Measurements from ENCODE around the gene NDST1. TPM values are rescaled to one million over a fixed set of nuclear protein-coding genes. Genes with fewer than 3 reads are reported as not detected.

Gene NDST1
- total RNA-seq, 1 donor from 2014 or later, result 423 TPM

DNA sequence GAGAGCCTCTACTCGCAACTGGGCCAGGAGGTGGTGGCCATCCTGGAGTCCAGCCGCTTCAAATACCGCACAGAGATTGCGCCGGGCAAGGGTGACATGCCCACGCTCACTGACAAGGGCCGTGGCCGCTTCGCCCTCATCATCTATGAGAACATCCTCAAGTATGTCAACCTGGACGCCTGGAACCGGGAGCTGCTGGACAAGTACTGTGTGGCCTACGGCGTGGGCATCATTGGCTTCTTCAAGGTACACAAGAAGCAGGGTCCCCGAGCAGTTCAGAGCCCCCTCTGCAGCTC is 13.5 kb downstream of the NDST1 start:
- no peak for DNase-seq (ENCODE audit: extremely low read depth, low read depth, low spot score)

DNA sequence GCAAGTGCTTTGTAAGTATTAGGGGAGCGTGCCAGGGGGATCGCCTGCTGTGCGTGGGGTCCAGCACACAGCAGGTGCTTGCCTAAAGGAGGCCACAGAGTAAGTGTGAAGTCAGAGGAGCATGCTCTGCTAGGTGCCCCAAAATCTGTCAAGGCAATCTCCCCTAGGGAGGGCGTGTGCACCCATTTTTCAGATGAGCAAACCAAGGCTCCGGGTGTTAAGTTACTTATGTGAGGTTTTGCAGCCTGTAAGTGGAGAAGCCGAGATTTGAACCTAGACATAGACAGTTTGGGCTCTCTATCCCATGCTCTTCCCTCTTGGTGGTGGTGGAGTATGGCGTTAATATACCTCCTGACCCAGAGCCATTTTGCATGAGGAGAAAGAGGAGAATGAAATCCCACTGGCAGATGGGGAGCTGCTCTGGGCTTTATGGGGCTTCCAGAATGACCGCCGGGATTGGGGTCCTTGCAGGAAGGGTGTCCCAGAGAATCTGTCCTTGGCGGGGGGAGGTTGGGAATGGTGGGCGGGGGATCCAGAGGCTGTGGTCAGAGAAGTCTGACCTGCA is 14.1 kb downstream of the NDST1 start:
- DNase-seq (ENCODE audit: extremely low read depth, low read depth, low spot score), result no peak

DNA sequence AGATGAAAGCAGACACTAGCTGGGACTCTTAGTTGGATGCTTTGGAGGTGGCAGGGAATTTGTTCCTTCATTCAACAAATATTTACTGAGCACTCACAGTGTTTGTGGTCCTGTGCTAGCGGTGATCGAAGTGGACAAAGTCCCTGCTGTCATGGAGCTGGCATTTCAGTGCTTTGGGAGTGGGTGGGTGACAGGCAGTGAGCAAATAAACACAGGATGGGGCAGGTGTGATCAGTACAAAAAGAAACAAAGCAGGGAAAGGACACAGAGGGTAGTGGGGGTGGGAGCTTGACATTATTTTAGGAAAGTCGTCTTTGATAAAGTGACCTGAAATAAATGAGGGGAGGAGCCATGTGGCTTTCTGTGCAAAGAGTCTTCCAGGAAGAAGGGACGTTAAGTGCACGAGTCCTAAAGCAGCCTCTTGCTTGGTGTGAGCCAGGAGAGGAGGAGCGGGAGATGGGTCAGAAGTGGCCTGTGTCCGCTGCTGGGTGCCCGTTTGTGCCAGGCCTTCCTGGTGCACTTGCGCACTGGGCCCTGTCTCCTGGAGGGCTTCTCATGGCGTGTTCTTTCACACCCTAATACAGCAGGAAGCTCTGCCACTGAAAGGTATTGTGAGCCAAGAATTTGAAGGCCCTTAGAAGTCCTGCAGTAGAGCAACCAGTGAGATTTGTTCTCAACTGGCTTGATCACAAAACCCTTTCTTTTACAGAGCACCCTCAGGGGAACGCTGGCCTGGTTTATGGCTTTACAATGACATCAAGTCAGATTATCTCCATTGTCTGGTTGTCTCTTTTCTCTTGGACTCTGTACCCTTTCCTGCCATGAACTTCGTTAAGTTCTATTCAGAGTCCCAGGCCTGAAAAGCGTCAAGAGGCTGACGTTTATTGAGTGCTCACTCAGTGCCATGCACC is 14.8 kb downstream of the NDST1 start:
- no peak for DNase-seq (ENCODE audit: extremely low read depth, low read depth, low spot score)

DNA sequence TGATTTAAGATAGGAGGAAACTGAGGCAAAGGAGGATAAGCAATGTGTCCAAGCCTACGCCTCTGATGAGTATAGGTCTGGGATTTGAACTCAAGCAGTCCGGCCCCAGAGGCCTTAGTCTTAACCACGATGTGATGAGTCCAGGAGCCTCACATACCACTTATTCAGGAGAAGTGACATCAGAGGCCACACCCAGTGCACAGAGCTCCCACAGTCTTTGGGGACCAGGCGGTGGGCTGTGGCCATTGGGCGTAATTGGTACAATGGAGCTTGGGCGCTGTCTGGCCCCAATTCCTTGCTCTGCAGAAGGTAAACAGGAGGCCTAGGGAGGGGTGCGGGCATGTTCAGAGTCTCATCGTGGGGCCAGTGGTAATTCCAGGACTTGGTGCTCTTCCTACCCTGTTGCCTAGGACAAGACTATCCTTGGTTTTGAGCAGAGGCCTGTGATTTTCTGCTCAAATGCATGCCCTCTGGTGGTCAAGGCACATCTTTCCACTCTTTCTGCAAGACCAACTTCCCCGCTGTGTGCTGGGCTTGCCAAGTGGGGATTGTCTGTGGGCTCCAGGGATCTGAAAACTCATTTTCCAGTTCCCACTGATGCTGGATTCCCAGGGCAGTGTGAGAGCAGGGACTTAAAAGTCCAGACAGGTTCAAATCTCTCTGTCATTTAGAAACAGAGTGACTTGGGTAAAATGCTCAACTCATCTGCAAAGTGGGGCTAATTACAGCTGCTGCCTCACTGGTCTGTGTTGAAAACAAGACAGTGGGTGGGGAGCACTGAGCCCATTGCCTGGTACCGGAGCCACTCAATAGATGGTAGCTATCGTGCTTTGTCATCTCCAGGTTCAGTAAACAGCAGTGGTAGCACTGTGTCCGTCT is 15.8 kb downstream of the NDST1 start:
- no peak for DNase-seq (ENCODE audit: extremely low read depth, low read depth, low spot score)

DNA sequence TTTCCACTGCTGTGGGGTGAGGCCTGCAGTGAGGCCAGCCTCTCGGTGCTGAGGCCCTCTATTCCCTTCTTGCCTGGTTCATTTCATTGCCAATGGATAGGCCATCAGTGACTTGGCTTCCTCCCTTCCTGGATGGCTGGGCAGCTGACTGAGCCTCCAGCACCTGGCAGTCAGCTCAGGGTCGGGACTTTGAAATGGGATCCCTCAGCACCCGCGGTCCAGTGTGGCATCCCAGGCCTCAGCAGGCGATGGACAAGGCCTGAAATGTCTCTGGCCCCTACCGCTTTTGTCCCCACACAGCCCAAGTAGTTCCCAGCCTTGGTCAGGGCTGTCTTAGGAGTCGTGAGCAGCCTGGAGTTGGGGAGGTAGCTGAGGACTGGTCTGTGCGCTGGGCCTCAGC is 17.2 kb downstream of the NDST1 start:
- no peak for DNase-seq (ENCODE audit: extremely low read depth, low read depth, low spot score)

DNA sequence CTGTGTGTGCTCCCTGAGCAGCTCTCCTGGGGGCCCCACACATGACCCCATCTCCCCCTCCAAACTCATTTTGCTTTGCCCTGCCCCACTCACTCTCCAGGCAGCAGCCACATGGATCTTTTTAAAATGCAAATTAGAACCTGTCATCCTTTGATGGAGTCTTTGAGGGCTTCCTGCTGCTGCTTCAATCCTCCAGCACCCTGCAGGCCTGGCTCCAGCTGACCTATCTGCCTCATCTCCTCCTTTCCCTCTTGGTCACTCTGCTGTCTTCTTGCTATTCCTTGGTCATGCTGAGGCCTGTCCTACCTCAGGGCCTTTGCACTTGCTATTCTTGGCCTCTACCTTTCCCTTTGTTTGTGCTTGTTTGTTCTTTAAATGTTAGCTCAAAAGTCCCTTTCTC is 17.9 kb downstream of the NDST1 start:
- DNase-seq (ENCODE audit: extremely low read depth, low read depth, low spot score), result no peak

DNA sequence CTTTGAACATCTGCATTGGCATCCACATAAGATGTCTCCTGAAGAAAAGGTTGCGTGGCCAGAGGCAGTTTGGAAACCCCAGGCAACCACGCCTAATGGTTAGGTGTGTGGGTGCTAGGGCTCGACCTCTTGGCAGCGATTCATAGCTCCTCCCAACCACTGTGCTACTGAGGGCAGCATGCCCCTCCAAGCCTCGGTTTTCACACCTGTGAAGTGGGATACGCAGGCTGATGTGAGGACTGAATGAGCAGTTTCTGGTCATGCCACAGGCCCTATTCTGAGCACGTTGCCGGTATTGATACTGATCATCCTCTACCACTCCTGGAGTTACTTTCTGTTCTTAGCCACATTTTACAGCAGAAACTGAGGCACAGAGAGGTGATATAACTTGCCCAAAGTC is 19.1 kb downstream of the NDST1 start:
- no peak for DNase-seq (ENCODE audit: extremely low read depth, low read depth, low spot score)

DNA sequence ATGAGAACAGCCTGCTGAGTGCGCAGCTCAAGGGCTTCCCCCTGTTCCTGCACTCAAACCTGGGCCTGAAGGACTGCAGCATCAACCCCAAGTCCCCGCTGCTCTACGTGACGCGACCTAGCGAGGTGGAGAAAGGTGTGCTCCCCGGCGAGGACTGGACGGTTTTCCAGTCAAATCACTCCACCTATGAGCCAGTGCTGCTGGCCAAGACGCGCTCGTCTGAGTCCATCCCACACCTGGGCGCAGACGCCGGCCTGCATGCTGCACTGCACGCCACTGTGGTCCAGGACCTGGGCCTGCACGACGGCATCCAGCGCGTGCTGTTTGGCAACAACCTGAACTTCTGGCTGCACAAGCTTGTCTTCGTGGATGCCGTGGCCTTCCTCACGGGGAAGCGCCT is 19.9 kb downstream of the NDST1 start:
- DNase-seq (ENCODE audit: extremely low read depth, low read depth, low spot score), result no peak

DNA sequence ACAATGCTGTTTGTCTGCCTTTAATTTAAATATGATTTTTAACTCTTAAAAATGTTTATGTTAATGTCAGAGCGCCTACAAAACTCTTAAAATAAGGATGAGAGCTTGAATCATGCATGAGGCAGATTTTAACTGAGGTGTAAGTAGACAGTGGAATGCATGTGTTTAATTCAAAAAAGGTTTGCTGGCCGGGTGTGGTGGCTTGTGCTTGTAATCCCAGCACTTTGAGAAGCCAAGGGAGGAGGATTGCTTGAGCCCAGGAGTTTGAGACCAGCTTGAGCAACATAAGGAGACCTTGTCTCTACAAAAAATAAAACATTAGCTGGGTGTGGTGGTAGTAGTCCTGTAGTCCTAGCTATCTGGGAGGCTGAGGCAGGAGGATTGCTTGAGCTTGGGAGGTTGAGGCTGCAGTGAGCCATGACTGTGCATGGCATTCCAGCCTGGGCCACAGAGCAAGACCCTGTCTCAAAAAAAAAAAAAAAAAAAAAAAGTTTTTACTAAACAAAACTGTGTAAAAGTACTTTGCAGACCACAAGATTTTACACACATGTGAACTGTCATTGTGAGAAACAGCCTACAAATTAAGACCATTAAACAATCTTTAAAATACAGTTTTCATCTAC is 21.1 kb downstream of the NDST1 start:
- no peak for DNase-seq (ENCODE audit: extremely low read depth, low read depth, low spot score)

DNA sequence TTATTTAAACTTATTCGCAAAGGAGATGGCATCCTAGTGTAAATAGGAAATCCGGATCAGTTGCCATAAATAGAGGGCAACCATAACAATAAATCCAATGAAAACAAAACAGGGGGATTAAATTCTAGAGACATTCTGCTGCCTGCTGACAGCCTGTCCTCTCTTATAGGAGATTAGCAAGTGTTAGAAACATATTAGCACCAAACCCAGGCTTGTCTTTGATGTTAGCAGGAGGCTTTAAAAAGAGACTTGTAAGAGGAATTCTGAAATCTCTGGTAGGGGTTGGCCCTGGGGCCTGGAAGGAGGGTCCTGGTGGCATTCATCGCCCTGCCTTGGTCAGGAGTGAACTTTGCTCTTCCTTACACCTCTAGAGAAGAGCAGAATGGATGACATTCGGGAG is 21.6 kb downstream of the NDST1 start:
- DNase-seq (ENCODE audit: extremely low read depth, low read depth, low spot score), result no peak

DNA sequence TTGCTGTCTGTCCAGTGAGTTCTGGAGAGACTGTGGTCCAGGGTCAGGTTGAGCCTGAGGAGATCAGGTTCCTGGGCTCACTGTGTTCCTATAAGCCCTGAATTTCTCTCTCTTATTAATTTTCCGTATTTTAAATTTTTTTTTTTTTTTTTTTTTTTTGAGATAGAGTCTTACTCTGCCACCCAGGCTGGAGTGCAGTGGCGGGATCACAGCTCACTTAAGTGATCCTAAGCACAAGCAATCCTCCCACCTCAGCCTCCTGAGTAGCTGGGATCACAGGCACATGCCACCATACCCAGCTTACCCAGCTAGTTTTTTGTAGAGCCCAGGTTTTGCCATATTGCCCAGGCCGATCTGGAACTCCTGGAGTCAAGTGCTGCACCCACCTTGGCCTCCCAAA is 22.5 kb downstream of the NDST1 start:
- DNase-seq (ENCODE audit: extremely low read depth, low read depth, low spot score), result no peak

DNA sequence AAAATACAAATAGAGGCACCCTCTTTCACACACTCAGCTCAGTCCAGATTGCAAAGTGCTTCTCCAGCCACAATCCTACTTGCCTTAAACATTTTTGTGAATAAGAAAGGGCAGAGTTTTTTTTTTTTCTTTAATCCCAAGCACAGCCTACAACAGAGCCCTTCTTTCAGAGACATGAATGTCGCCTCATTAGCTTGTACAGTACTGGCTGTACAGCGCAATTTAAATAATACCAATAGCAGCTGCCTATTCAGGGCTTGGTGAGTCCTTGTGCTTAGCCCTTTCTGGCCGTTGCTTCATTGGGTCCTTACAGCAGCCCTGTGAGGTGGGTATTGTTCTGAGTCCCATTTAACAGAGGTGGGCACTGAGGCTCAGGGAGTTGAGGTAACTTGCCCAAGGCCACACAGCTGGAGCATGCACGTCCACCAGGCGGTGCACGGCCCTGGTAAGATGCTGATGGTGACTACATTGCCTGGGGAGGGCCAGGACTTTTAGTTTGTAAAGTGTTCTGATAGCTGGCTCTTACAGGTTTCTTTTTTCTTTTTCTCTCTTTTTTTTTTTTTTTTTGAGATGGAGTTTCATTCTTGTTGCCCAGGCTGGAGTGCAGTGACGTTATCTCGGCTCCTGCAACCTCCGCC is 23.1 kb downstream of the NDST1 start:
- no peak for DNase-seq (ENCODE audit: extremely low read depth, low read depth, low spot score)

DNA sequence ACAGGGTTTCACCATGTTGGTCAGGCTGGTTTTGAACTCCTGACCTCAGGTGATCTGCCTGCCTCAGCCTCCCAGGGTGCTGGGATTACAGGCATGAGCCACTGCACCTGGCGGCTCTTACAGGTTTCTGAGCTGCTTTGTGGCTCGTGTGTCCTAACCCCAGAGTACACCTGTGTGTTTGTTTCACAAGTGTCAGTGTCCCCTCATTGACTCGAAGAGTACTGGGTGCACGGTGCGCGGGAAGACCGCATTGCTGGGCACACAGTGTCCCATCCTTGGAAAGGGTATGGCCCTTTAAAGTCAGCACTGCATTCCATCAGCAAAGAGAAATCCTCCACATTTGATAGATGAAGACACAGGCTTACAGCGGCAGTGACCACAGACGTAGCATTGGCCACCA is 23.8 kb downstream of the NDST1 start:
- DNase-seq (ENCODE audit: extremely low read depth, low read depth, low spot score), result no peak

DNA sequence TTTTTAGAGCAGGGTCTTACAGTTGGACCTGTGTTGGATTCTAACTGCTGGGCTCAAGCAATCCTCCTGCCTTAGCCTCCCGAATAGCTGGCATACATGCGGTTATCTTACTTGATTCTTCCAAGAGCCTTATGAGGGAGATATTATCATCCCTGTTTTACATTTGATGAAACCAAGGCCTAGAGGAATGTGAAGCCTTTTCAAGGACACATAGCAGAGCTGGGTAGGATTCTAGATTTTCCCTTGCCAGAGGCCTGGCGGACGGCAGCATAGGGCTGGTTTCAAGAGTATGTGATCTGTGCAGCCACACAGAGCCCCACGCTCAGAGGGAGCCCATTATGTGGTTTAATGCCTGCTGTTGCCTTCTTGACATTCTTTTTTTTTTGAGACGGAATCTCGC is 24.2 kb downstream of the NDST1 start:
- no peak for DNase-seq (ENCODE audit: extremely low read depth, low read depth, low spot score)

DNA sequence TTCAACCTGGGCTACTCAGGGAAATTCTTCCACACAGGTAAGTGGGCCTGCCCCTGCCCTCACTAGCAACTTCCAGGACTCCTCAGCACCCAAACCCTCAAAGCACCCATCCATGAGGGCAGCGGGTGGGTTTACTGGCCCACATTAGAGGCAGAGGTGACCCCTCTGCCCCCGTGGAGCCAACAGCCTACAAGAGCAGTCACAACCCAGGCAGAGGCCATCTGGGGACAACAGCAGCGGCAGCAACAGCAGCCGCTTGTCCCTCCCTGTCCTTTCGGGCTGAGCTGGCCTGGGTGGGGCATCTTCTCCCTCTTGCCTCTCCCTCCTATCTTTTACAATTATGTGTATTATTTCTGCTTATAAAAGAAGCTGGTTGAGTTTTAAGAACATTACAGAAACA is 25.1 kb downstream of the NDST1 start:
- no peak for DNase-seq (ENCODE audit: extremely low read depth, low read depth, low spot score)

DNA sequence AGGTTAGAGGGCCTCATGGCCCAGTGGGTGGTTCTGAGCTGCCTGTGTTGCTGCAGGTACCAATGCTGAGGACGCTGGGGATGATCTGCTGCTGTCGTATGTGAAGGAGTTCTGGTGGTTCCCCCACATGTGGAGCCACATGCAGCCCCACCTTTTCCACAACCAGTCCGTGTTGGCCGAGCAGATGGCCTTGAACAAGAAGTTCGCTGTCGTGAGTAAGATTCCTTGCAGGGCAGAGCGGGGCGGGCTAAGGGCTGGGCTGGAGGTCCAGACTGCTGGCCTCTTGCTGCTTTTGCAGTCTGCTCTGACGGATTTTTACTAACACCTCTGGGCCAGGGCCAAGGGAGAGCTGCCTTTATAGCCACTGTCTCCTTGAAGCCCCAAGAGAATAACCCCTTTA is 26.9 kb downstream of the NDST1 start:
- DNase-seq (ENCODE audit: extremely low read depth, low read depth, low spot score), result no peak

DNA sequence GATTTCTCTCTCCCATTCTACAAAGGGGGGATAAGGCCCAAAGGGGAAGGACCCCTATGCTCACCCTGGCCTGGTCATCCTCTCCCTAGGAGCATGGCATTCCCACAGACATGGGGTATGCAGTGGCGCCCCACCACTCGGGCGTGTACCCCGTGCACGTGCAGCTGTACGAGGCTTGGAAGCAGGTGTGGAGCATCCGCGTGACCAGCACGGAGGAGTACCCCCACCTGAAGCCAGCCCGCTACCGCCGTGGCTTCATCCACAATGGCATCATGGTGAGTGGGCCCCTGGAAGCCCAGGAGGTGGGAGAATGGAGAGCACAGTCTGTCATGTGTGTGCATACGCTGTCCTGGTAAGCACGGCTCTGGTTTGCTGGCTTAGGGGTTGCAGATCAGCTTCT is 27.7 kb downstream of the NDST1 start:
- DNase-seq (ENCODE audit: extremely low read depth, low read depth, low spot score), result no peak

DNA sequence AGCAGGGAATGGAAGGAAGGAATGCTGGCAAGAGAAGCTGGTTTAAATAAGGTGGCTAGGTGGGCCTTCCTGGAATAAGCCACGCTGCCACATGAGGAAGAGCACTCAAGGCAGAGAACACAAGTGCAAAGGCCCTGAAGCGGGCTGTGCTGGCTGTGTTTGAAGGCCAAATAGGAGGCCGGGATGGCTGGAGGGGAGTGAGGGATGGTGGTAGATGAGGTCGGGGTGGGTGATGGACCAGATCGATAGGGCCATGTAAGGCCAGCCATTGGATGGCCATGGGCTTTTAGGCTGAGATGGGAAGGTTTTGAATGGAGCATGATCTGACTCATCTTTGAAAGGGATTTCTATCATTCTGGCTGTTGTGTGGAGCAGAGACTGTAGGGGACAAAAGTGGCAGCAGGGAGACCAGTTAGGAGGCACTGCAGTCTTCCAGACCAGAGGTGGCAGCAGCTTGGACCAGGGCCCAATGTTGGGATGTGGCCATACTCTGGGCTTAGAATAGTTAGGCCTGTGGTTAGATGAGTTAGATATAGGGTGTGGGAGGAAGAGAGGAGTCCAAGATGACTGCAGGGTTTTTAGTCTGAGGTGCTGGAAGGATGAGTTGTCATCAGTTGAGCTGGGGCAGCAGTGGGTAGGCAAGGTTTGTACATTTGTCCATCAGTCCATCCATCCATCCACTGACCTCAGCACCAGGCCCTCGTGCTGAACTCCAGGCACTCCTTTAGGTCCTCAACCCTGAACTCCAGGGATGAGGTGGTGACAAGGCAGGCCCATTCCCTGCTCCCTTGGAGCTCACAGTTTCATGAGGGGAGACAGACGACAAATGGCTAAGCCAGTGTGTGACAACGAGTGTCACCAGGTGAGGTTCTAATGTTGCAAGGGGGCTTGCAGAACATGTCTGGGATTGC is 30.3 kb downstream of the NDST1 start:
- DNase-seq (ENCODE audit: extremely low read depth, low read depth, low spot score), result no peak

DNA sequence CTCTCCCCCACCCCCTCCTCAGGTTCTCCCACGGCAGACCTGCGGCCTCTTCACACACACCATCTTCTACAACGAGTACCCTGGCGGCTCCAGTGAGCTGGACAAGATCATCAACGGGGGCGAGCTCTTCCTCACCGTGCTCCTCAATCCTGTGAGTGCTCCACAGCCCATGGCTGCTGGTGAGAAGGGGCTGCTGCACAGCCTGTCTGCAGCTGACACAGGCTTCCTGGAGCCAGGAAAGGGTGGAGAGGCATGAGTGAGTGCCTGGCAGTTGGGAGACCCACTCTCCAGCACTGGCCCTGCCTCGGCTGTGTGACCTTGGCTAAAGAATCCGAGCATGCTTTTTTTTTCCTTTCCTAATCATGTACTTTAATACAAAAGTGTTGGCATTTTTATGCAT is 31.3 kb downstream of the NDST1 start:
- DNase-seq (ENCODE audit: extremely low read depth, low read depth, low spot score), result no peak

DNA sequence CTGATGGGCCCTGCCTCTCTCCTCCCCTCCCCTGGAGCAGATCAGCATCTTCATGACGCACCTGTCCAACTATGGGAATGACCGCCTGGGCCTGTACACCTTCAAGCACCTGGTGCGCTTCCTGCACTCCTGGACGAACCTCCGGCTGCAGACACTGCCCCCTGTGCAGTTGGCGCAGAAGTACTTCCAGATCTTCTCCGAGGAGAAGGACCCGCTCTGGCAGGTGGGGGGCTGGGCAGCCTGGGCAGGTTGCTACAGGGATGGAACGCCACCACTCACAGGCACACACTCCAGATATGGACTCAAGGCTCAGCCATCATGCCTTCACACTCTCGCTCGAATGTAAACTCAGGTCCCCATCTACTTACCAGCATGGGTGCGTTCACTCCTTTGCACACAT is 32.1 kb downstream of the NDST1 start:
- DNase-seq (ENCODE audit: extremely low read depth, low read depth, low spot score), result no peak

All from glomerular endothelial cell (primary cell).